Astrocyte of the spinal cord (primary cell): Measurements from ENCODE around the gene GJA1.

Source experiments
- DNase-seq: peaks from one replicate; pipeline ENCODE4 v3.0.0; 2011; ENCODE audit warnings: low read depth, low spot score
- H3K4me3 ChIP-seq: 2 replicates; pipeline ENCODE4 v1.5.1; 2011; ENCODE audit warnings: low read depth, mild to moderate bottlenecking, low read length, moderate library complexity
- in situ Hi-C: cut with HindIII; loops from 2 replicates; pipeline ENCODE4 v1.10.0; 2017; ENCODE audit warnings: low sequenced_read_pairs
- TF ChIP-seq, protein P1 (sequence below): IDR thresholded peaks from 2 replicates; pipeline ENCODE4 v1.5.1; 2012; ENCODE audit warnings: low read depth, mild to moderate bottlenecking, low read length, inconsistent platforms

Gene GJA1

DNA sequence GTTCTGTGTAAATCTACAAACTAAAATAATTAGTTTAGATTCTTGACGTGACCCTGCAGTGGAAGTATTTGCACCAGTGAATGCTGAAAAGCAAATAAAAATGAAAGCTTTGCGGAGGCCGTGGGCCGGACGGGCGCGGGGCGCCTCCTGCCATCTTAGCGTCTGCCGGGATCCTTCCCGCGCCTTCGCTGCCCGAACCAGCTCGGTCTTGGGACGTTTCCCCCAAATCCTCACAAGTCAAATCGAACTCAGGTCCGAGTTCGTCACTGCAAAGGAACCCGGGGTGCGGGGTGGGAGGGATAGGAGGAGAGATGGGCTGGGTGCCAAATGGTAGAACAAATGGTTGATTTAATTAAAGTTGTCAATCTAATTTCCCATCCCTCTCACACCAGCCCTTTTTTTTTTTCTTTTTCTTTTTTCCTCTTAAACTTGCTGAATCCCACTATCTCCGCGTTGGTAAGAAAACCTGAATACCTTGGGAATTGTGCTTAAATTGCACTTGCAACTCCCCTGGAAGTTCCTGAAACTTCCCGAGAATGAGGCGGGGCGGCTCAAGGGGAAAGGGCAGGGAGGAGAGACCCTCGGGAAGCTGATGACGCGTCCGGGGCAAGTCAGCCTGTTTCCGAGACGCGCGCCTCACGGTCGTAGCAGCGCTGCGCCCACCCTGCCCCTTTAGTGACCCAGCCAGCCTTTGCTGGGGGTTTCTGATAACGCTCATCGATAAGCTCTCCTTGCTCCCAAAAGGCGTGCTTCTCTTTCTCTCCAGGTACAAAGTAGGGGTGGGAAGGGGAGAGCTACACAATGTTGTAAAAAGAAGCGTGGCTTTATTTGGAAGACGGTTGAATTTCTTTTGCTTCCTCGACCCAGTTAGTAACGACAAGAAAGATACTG lies 1.8 kb downstream of the GJA1 start:
- TF ChIP-seq, protein P1, sequence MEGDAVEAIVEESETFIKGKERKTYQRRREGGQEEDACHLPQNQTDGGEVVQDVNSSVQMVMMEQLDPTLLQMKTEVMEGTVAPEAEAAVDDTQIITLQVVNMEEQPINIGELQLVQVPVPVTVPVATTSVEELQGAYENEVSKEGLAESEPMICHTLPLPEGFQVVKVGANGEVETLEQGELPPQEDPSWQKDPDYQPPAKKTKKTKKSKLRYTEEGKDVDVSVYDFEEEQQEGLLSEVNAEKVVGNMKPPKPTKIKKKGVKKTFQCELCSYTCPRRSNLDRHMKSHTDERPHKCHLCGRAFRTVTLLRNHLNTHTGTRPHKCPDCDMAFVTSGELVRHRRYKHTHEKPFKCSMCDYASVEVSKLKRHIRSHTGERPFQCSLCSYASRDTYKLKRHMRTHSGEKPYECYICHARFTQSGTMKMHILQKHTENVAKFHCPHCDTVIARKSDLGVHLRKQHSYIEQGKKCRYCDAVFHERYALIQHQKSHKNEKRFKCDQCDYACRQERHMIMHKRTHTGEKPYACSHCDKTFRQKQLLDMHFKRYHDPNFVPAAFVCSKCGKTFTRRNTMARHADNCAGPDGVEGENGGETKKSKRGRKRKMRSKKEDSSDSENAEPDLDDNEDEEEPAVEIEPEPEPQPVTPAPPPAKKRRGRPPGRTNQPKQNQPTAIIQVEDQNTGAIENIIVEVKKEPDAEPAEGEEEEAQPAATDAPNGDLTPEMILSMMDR = no peak
- peak; percentile 68 for DNase-seq
- H3K4me3 ChIP-seq = peak overlapping the region; percentile 96
- in situ Hi-C loops = loop anchor here (10.0 kb wide), 1 partner anchor 408 kb away; no protein-coding TSS in a partner anchor

DNA sequence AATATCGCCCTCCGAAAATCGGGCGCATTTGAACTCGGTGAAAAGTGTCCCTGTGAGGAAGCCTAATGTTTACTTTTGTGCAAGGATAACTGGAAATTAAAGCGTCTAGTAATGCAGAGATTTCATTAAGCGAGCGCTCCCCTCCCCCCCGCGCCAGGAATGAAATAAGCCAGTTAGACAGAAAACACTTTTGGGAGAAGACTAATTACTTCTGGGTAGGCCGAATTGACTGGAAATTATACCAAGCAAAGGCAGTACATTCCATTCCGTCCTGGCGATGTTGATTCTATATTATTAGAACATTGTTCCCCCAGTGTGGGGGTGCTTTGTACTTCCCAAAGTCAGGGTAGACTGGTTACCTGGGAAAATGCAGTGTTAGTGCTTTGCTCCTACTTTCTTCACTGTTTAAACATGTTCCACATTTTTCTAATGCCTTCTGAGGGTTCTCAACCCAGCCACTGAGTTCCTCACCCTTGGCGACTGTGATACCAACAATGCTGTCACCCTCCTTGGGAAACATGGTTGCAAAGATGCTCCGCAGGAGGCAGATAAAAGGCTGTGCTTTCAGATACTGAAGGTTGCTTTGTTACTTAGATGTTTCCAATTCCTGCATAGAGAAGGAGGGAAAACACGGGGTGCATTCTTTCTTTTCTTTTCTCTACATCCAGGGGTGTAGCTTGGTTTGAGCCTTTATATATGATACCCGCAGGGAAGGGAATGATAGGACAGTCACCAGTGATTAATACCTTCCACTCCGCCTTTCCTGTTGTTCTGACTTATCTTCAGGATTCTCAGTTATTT lies 2.6 kb downstream of the GJA1 start:
- TF ChIP-seq, protein P1 = no peak
- peak; percentile 60 for DNase-seq
- in situ Hi-C loops = loop anchor here (10.0 kb wide), 1 partner anchor 407 kb away; no protein-coding TSS in a partner anchor
- peak overlapping the region; percentile 96 for H3K4me3 ChIP-seq

DNA sequence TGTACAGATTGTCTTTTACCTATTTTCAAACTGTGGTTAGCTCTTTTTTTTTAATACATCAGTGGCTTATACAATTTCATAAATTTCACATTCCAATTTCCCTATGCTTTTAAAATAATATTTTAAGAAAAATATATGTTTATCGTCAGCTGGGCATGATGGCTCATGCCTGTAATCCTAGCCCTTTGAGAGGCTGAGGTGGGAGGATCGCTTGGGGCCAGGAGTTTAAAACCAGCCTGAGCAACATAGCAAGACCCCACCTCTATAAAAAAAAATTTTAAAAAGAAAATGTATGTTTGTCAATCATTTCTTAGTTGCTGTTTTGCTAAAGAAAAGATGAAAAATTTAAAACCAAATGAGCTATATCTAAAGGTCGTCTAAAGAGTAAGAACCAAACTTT lies 3.4 kb downstream of the GJA1 start:
- TF ChIP-seq, protein P1 = no peak
- in situ Hi-C loops = loop anchor here (10.0 kb wide), 1 partner anchor 406 kb away; no protein-coding TSS in a partner anchor
- DNase-seq = no peak
- H3K4me3 ChIP-seq = peak overlapping the region; percentile 96

DNA sequence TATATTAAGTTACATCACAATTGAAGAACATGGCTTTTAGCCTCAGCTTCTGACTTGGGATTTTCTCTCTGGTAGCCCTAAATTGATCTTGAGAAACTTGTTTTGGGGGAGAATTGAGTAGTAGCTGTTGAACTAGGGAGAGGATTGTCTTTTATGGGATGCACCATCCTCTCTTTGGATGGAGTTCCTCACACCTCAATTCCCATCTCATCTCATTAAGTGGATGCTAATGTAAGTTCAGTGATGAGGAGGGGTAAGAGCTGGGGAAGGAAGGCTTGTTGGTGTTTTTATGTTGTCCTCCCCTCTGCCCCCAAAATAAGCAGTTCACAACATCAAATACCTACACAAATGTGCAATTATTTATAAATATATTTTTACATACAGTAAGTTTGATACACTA lies 4.0 kb downstream of the GJA1 start:
- DNase-seq = no peak
- H3K4me3 ChIP-seq = peak overlapping the region; percentile 96

DNA sequence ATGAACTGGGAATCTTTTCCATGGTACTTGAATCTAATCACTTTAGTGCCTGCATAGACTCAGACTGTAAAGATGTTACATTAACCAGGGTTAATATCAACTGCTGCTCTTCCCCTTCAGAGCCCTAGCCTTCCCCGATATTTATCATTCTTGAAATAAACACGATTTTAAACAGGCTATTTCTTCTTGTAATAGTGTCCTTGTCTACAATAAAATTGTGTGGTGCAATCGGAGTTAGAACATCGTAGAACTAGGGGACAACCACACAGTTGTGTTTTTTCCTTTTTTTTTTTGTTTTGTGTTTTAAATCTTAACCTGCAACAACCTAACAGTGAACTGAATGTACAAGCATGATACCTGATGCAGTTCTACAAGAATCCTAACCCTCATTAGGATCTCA lies 4.5 kb downstream of the GJA1 start:
- H3K4me3 ChIP-seq = peak overlapping the region; percentile 96
- TF ChIP-seq, protein P1 = no peak
- in situ Hi-C loops = loop anchor here (10.0 kb wide), 1 partner anchor 405 kb away; no protein-coding TSS in a partner anchor
- no peak for DNase-seq

More for the DNA sequence above, 4.0 kb downstream of the GJA1 start:
- in situ Hi-C loops = loop anchor here (10.0 kb wide), 1 partner anchor 405 kb away; no protein-coding TSS in a partner anchor
- TF ChIP-seq, protein P1 = no peak

DNA sequence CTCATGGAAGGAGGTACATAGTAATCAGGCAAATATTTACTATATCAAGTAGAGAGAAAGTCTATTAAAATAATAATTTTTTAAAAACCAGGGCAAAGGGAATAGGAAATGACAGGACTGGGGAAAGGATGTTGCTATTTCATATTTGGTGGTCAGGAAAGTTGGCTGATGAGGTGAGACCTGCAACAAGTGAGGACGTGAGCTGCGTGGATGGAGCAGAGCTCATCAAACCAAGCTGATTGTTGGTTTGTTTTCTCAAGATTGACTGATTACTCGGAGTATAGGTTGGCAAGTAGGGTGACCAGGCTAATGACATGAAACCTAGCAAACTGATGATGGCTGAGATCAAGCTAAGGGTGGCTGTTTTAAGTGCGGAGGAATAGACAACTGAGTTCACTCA lies 6.0 kb downstream of the GJA1 start:
- in situ Hi-C loops = no loop called here
- TF ChIP-seq, protein P1 = no peak
- H3K4me3 ChIP-seq = no peak overlapping the region
- no peak for DNase-seq
